Erythroblast (primary cell): Measurements from ENCODE around the gene ZBTB17.

Experiments
- GATA1 ChIP-seq: IDR thresholded peaks from 2 replicates; pipeline ENCODE4 v1.6.1; 2011; ENCODE audit warnings: low read depth, mild to moderate bottlenecking, control low read depth, low read length, moderate library complexity
- POLR2A ChIP-seq: IDR thresholded peaks from 2 replicates; pipeline ENCODE4 v1.6.1; 2011; ENCODE audit warnings: mild to moderate bottlenecking, low read length

DNA sequence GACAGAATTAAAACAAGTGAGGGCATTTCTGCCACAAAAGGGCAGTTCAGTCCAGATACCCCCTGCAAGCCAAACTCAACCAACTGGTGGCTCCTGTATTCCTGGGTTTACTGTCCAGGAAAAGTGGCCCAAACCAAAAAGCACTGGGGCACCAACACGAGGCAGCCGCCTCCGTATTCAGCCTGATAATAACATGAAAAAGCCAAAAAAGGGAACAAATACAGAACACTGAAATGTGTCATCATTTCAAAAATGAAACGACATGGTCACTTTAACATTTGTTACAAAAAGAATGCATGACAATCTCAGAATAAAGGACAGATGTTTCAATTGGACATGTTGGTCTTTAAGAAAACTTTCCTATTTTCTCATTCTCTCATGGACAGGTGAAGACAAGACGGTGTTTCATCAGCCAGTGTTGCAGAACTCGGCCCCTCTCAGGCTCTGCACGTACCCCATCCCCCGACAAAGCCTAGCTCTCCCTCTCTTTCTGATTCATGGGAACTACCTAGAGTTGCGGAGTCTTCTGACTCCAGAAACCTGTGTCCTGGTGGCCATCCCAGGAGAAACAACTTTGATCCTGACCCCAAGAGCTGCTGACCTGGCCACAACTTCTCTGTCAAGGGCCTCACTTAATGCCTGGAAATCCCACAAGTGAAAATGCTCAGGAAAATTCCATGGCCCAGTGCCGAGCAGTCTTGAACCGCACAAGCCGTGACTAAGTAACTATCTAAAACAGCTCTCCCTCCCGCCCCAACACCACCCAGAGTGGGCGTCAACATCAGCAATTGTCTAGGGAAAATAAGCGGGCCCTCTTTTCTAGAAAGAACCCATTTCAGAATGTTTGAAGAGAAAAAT lies 27.1 kb downstream of the ZBTB17 start:
- TF ChIP-seq POLR2A (no peak), GATA1 (no peak)
